ENCODE data around the gene MPIG6B.

Gene MPIG6B

DNA sequence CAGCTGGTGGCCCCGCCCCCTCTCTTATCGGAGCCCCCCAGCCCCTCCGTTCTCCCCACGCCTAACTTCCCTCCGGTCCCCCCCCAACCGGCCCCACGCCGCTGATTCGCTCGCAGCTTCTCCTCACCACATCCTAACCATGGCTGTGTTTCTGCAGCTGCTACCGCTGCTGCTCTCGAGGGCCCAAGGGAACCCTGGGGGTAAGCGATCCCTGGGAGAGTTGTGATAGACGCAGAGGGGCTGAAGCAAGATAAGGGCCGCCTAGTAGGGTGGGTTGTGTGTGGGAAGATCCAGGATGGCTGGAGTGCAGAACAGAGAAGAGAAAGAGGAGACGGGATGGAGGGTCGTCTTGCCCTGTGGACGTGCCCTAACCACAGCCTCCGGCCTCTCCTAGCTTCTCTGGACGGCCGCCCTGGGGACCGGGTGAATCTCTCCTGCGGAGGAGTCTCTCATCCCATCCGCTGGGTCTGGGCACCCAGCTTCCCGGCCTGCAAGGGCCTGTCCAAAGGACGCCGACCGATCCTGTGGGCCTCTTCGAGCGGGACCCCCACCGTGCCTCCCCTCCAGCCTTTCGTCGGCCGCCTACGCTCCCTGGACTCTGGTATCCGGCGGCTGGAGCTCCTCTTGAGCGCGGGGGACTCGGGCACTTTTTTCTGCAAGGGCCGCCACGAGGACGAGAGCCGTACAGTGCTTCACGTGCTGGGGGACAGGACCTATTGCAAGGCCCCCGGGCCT lies at the start of gene MPIG6B:
TSS of gene MPIG6B (plus strand) at position 129 of the 735 bp plus-strand sequence. CDS start at position 140, 11 bp downstream.
- DNase-seq (ENCODE audit: low read depth) = no peak

- no peak for DNase-seq (ENCODE audit: low read depth)
These were observed 46.8 kb upstream of the MPIG6B start for GRCh38 chr6:31676322-31676903.

DNA sequence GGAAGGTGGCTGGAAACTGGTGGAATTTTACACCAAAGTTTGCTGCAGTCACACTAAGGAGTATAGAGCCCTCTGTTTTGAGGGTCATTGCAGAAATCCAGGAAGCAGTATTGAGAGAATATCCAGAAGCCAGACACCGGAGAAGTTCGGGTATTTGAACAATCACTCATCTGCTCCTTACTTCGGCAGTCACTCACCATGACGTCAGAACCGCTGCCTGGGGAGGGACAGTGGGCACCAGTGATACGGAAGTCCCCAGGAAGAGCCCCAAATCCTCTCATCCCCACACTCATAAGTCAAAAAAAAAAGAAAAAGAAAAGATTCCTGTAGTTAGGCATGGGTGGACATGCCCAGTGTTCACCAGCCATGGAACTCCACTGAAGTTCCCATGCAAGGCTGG lies 46.3 kb upstream of the MPIG6B start:
- no peak for DNase-seq (ENCODE audit: low read depth)

- DNase-seq (ENCODE audit: low read depth) = no peak
These were observed 45.2 kb upstream of the MPIG6B start for GRCh38 chr6:31677955-31678354.

GRCh38 chr6:31680226-31681134 lies 42.7 kb upstream of the MPIG6B start, which contains the start of gene LY6G5C:
TSS of gene LY6G5C (minus strand) at chr6:31681067. CDS start at chr6:31680373, 694 bp downstream.
- DNase-seq (ENCODE audit: low read depth) = no peak

DNA sequence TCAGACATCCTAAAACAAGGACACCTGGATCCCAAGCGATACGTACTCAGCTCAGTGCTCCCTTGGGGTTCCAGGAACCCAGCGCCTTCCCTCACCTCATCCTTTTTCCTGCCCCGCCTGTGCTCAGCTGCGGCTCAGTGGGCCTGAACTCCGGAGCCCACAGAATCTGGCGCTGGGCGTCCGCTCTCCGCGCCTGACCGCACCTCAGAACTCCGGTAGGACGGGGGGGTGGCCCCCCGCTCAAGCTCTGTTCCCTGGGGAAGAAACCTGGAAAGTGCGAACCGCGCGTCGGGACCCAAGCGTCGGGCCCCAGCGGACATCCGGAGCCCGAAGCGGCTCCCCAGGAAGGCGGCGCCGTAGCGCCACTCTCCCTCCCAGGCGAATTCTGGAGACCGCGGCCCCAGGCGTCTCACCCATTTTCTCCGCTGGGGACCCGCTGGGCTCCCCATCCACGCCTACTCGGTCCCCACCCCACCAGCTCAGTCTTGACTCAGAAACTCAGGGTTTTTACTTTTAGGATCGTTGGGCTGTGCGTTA lies 42.0 kb upstream of the MPIG6B start:
- no peak for DNase-seq (ENCODE audit: low read depth)

DNA sequence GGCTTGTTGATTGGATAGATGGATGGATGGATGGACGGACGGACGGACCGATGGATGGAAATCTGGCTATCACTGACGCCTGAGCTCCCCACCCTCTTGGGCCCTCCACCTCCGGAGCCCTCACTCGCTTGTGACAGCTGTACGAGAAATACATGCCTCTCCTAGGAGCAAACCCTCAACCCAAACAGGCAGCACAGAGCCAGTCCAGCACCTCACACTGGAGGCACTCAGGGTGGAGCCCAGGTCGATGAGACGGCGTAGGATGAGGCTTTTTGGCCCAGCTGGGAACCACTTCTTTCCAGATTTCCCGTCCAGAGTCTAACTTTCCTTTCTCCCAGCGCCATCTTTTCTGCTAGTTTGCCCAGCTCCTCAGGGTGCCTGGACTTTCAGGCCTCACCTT lies 39.6 kb upstream of the MPIG6B start:
- no peak for DNase-seq (ENCODE audit: low read depth)

GRCh38 chr6:31686483-31686882 lies 36.7 kb upstream of the MPIG6B start:
- DNase-seq (ENCODE audit: low read depth) = no peak

GRCh38 chr6:31687321-31687720 lies 35.9 kb upstream of the MPIG6B start:
- no peak for DNase-seq (ENCODE audit: low read depth)

DNA sequence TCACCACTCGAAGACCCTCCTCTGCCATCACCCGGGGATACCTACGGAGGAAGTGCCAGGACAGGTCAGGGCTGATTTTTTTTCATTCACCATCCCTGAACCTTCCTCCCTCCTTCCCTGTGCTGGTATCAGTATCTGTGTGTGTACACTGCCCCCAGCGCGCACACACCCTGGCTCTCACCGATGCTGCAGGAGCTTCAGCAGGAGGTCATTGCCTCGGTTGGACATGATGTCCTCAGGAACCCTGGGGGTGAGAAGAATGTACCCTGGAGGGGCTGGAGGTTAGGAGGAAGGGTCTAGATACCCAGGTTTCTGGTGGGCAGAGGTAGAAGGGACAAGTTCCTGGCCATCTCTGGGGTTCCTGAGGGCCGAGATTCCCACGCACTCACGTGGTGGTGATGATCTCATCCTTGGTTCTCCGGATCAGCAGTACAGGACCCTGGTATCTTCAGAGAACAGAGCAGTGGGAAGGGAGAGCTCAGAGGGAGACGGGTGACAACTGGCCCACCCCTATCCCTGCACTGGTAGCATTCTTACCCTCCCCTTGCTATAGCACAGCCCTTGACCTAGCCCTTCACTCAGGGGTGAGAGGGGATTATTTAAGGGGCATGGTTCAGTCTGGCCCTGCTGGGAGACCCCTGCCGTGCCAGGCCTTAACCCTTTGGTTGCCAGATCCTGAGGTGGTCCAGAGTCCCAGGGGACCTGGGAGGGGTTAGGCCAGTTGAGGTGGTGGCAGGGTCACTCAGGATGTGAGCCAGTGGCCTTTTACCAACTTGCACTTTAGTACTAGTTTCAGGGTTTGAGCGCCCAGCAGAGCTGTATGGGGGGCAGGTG lies 35.1 kb upstream of the MPIG6B start:
- DNase-seq (ENCODE audit: low read depth) = no peak

DNA sequence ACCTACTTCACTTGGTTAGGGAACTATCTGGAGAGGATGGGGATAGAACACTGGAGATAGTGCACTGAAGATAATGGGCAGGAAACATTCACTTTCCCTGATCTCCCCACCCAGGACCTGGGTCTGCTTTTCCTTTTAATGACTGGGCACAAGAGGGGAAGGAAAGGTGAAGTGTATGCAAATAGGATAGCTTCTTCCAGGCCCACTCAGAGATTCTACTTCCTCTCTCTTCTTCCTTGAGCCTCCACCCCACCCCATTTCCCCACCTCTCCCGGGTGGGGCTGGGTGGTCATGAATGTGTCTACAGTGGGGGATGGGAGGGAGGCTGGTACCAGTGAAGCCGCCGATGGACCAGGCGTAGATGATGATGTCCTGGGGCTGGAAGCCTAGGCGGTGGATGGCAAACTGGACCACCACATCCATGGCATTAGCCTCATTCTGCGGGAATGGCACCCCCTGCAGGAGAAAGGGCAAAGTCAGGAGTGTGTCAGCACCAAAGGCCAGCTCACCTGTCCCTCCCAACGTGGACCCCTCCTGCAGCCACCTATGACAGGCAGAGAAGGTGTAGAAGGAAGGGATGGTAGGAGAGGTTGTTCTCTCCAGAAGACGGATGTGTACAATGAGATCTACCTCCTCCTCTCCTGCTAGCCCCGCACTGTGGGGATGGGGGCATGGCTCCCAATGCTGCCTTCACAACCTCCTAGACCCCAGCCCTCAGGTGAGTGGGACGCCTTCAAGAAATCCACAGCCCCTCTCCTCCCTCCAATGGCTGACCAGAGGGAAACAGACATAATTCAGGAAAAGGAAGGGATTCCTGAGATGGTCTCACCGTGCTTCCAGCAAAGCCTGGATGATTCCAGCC lies 33.7 kb upstream of the MPIG6B start:
- DNase-seq (ENCODE audit: low read depth) = no peak

- no peak for DNase-seq (ENCODE audit: low read depth)
These were observed 32.7 kb upstream of the MPIG6B start for GRCh38 chr6:31690231-31691077.

DNA sequence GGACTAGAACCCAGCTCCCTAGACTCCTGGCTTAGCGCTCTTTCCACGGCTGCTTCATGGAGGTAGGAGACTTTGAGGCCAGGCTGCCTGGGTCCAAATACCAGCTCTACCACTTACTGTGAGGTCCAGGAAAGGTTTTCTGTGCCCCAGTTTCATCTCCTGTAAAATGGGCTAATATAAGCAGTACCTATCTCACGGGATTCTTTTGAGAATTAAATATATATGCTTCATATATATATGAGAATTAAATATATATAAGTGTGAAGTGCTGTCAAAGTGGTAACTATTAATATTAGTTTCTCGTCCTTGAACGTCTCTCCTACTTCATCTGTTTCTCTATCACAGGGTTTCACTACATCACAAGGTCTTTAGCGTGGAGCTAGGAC lies 32.1 kb upstream of the MPIG6B start:
- no peak for DNase-seq (ENCODE audit: low read depth)

DNA sequence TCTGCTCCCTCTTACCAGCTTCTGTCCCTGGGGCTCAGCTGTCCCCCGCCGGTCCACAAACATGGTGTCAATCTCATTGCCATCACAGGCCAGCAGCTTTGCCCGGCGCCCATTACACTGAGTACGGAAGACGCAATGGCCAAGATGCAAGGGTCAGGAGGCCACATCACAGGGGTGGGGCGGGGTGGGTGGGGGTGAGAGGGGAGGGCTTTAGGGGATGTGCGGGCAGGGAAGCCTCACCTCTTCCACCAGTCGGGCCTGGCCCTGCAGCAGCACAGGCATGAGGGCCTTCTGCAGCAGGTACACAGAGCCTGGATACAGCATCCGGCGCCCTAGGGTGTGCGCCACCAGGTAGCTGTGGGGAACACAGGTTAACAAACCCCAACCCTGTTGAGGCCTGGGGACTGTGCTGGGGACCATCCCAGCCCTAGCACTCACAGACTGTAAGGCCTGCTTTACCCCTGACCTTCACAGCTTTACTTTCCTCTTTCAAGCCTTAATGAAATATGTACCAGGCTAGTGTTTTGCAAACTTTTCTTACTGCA lies 31.5 kb upstream of the MPIG6B start:
- no peak for DNase-seq (ENCODE audit: low read depth)

GRCh38 chr6:31692353-31692752 lies 30.8 kb upstream of the MPIG6B start:
- no peak for DNase-seq (ENCODE audit: low read depth)

DNA sequence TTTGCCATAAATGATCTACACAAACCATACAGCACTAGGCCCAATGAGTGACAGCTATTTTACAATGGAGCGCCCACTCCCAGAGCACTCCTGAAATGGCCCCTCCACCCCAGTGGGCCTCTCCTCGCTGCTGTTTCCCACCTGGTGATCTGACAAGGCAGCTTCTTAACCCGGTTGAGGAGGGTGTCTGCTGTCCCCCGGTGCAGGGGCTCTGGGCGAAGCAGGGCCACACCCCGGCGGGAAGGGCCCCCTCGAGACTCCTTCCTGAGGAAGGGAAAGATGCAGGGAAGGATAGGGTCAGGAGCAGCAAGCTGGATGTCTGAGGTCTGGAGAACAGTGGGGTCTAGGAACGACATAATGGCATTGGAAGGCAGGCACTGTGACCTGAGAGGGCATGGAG lies 30.3 kb upstream of the MPIG6B start:
- DNase-seq (ENCODE audit: low read depth) = no peak

GRCh38 chr6:31693535-31693934 lies 29.6 kb upstream of the MPIG6B start:
- no peak for DNase-seq (ENCODE audit: low read depth)

DNA sequence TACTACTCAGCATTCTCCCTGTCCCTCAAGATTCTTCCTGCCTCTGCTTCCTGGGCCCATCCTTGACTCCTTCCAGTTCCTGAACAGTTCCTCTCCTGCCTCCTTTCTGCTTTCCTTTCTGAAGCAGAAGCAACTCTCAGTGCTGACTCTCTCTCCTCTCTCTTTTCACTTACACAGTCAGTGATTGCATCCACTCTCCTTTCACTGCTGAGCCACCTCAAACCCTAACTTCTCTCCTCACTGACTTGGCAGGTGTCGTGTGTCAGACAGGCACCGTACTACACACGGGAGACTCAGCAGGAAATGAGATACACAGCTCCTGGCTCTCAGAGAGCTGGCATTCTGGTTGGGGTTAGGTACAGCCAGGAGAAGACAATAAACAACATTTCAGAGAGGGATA lies 25.6 kb upstream of the MPIG6B start:
- no peak for DNase-seq (ENCODE audit: low read depth)

DNA sequence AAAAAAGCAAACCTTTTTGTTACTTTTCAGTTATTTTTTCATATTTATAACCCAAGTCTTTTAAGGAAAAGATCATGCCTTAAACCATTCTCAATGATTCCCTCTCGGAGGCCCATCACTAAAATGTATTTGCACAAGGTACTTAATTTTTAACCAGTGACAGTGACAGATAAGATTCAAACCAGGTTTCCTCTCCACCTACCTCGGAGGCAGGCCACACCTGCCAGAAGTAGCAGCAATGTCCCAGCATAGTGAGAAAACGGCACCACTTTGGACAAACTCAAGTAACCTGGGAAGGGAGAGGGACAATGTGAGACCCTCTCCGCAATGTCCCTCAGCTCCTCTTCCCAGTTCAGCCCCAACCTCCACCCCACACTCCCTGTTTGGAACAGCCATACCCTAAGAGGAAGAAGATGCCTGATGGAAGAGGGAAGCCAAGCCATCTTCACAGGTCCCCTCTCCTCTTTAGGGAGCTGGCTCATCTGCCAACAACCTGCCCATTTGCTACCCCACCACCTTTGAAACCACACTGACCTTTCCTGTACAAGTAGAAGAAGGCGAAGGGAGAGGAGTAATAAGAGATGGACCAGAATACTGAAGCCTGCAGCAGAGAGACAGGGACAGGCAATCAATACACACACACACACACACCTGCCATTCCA lies 22.3 kb upstream of the MPIG6B start:
- DNase-seq (ENCODE audit: low read depth) = no peak

All from stimulated activated CD8-positive, alpha-beta memory T cell treated with anti-CD3 and anti-CD28 coated beads, Interleukin-15, amount 100 ng/mL, for 24 hours (primary cell).